K562 (cell line): Measurements from ENCODE around the gene ZSCAN26. TPM values are rescaled to one million over a fixed set of nuclear protein-coding genes. Genes with fewer than 3 reads are reported as not detected.

Experiments
- ERF ChIP-seq: fragments of 450-650 bp; formaldehyde crosslinking; IDR thresholded peaks from 2 replicates; pipeline ENCODE4 v1.4.0; 2020; ENCODE audit warnings: mild to moderate bottlenecking, mixed read lengths
- MYNN ChIP-seq, 2 experiments: sonication (generic); formaldehyde crosslinking in 1 of 2; IDR thresholded peaks; 2 replicates each; pipeline versions ENCODE4 v1.5.0 to v1.6.1; 2016 to 2020; ENCODE audit warnings: antibody characterized with exemption in 1 of 2, missing genetic modification reagents in 1 of 2
- PPARD ChIP-seq: fragments of 250-450 bp; sonication (Bioruptor Pico); IDR thresholded peaks from 2 replicates; pipeline ENCODE4 v1.8.0; 2022; ENCODE audit warnings: inconsistent platforms, mild to moderate bottlenecking, moderate library complexity
- PREB ChIP-seq: sonication (generic); formaldehyde crosslinking; IDR thresholded peaks from 2 replicates; pipeline ENCODE4 v1.8.1; 2023; ENCODE audit warnings: mild to moderate bottlenecking, missing genetic modification reagents
- PYGO2 ChIP-seq: fragments of 450-650 bp; IDR thresholded peaks from 2 replicates; pipeline ENCODE4 v1.6.1; 2016; ENCODE audit warnings: mild to moderate bottlenecking, missing genetic modification characterization, moderate library complexity, missing compliant biosample characterization
- SRSF9 ChIP-seq: fragments of 200-400 bp; formaldehyde crosslinking; IDR thresholded peaks from 2 replicates; pipeline ENCODE4 v1.6.1; 2017; ENCODE audit warnings: low read depth, low read length, borderline replicate concordance
- TSHZ1 ChIP-seq: fragments of 250-450 bp; sonication (Bioruptor Pico); IDR thresholded peaks from 2 replicates; pipeline ENCODE4 v1.4.0; 2020; ENCODE audit warnings: mild to moderate bottlenecking, moderate library complexity
- ZBTB5 ChIP-seq: fragments of 450-650 bp; IDR thresholded peaks from 2 replicates; pipeline ENCODE4 v1.6.1; 2017; ENCODE audit warnings: antibody characterized with exemption
- ZFP1 ChIP-seq: fragments of 450-650 bp; formaldehyde crosslinking; IDR thresholded peaks from 2 replicates; pipeline ENCODE4 v1.4.0; 2020; ENCODE audit warnings: mild to moderate bottlenecking, mixed read lengths
- ZKSCAN3 ChIP-seq: fragments of 250-450 bp; sonication (Bioruptor Pico); IDR thresholded peaks from 2 replicates; pipeline ENCODE4 v1.4.0; 2020
- ZNF274 ChIP-seq: IDR thresholded peaks from 2 replicates; pipeline ENCODE4 v1.6.1; 2011; ENCODE audit warnings: low read depth, mild to moderate bottlenecking, low read length, moderate library complexity, borderline replicate concordance
- ZNF695 ChIP-seq: fragments of 450-650 bp; formaldehyde crosslinking; IDR thresholded peaks from 2 replicates; pipeline ENCODE4 v1.4.0; 2020; ENCODE audit warnings: mild to moderate bottlenecking, moderate library complexity
- polyA plus RNA-seq, 8 experiments: library from polyadenylated mRNA; depleted of rRNA in 4 of 8; stranded (reverse) in 5 of 8; unstranded in 3 of 8; fragments of >200 nt; fragmentation: Nextera tagmentation in 2 of 8; fragmentation: Illumina TruSeq in 1 of 8; extraction: Ambion mirVana in 2 of 8; extraction: Trizol in 1 of 8; gene quantifications; 2 replicates each; pipeline versions ENCODE4 v1.2.1 to v1.2.3, GENCODE V29; 2011 to 2014; ENCODE audit warnings: inconsistent platforms in 1 of 8, missing spikeins in 1 of 8
- total RNA-seq, 7 experiments: library from RNA; depleted of rRNA in 6 of 7; stranded (reverse); fragments of >200 nt in 6 of 7; fragmentation: Illumina TruSeq in 2 of 7; extraction: Trizol in 2 of 7; gene quantifications; 2 replicates each; pipeline versions ENCODE4 v1.2.1 to v1.2.3, GENCODE V29; 2011 to 2021; ENCODE audit warnings: low replicate concordance in 1 of 7
- TF ChIP-seq, protein P1 (sequence below): fragments of 450-650 bp; IDR thresholded peaks from 2 replicates; pipeline ENCODE4 v1.6.1; 2016; ENCODE audit warnings: antibody characterized with exemption
- TF ChIP-seq, protein P2 (sequence below): fragments of 250-450 bp; sonication (Bioruptor Pico); IDR thresholded peaks from 2 replicates; pipeline ENCODE4 v1.8.0; 2022; ENCODE audit warnings: inconsistent platforms

Gene ZSCAN26
- total and polyA plus RNA-seq, 9 of the 15 experiments (the other 6 are each of a cell fraction or from before 2014, with no cell fraction given) = 5.9 to 14.2 (median 10.5) TPM

DNA sequence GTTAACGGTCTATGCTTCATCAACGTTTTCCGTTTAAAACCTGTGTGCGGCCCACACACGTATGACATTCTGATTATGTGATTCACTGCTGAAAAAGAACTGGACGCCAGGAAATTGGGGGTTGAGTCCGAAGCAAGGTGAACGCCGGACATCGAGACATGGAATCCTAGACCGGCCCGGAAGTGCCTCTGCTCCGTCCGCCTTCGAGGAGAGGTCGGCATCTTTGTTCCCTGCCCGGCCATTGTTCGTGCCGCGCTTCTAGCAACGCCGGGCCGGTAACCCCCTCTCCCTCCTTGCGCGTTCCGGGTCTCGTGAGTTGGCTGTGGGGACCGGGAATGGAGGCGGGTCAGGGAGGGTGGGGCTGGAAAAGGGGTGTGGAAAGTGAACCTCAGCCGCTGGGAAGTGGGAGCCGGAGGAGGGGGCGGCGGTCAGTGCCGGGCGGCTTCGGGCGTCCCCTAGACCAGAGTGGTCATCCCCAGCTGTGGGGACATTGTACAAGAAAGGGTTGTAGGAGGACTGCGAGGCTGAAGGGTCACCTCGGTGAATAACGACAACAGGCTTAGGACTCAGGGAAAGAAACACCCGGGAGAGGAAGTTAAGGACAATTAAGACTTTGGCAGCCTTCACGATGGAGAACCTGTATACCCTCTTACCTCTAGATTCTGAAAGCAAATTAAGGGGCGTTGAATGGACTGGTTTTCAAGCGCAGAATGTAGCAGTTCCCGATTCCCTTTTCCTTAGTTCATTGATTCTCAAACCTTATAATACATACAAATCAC lies 41.7 kb upstream of the ZSCAN26 start, which contains the start of gene ZSCAN9 (continued):
- TF ChIP-seq SRSF9 (no peak), PPARD (CRISPR knock-in tag) (no peak), MYNN (IDR thresholded peaks at IDR 0.05) (peak; percentile 81), MYNN (CRISPR knock-in tag; IDR thresholded peaks at IDR 0.05) (no peak), ZNF274 (no peak), ZKSCAN3 (CRISPR knock-in tag) (no peak), ZFP1 (no peak), TSHZ1 (no peak), ZNF695 (CRISPR knock-in tag) (no peak), PYGO2 (no peak), PREB (CRISPR knock-in tag) (no peak), ZBTB5 (no peak), ERF (no peak)
- TF ChIP-seq, protein P1, sequence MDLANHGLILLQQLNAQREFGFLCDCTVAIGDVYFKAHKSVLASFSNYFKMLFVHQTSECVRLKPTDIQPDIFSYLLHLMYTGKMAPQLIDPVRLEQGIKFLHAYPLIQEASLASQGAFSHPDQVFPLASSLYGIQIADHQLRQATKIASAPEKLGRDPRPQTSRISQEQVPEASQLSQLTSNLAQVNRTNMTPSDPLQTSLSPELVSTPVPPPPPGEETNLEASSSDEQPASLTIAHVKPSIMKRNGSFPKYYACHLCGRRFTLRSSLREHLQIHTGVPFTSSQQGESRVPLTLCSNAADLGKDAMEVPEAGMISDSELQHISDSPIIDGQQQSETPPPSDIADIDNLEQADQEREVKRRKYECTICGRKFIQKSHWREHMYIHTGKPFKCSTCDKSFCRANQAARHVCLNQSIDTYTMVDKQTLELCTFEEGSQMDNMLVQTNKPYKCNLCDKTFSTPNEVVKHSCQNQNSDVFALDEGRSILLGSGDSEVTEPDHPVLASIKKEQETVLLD = peak; percentile 69
- TF ChIP-seq, protein P2, sequence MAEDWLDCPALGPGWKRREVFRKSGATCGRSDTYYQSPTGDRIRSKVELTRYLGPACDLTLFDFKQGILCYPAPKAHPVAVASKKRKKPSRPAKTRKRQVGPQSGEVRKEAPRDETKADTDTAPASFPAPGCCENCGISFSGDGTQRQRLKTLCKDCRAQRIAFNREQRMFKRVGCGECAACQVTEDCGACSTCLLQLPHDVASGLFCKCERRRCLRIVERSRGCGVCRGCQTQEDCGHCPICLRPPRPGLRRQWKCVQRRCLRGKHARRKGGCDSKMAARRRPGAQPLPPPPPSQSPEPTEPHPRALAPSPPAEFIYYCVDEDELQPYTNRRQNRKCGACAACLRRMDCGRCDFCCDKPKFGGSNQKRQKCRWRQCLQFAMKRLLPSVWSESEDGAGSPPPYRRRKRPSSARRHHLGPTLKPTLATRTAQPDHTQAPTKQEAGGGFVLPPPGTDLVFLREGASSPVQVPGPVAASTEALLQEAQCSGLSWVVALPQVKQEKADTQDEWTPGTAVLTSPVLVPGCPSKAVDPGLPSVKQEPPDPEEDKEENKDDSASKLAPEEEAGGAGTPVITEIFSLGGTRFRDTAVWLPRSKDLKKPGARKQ = no peak
